ENCODE data around the gene WDFY4.

Gene WDFY4

GRCh38 chr10:48800007-48800675 is 115.5 kb downstream of the WDFY4 start:
- Mint-ChIP-seq H3K27ac (peak overlapping the region; percentile 59 to 88), H3K36me3 (ENCODE audit: insufficient read depth) (peaks cover 6% of the 10 kb centered on the region), H3K9me3 (peaks cover 6 to 8% of the 10 kb centered on the region in 2 donors), H3K27me3 (peaks cover 0 to 8% of the 10 kb centered on the region in 2 donors), H3K4me3 (peak overlapping the region; percentile 40 to 51), H3K4me1 (ENCODE audit: low read depth in 2 of 2) (peaks cover 7 to 8% of the 10 kb centered on the region in 2 donors)
- no peak for ATAC-seq (replicated peaks)
- no peak for DNase-seq

- peaks cover 6% of the 10 kb centered on the region for H3K36me3 Mint-ChIP-seq (ENCODE audit: insufficient read depth)
- H3K9me3 Mint-ChIP-seq, result peaks cover 6 to 8% of the 10 kb centered on the region in 2 donors
- H3K4me1 Mint-ChIP-seq (ENCODE audit: low read depth in 2 of 2), result peaks cover 7 to 8% of the 10 kb centered on the region in 2 donors
- peaks cover 6 to 16% of the 10 kb centered on the region in 2 donors for H3K27me3 Mint-ChIP-seq
- DNase-seq (no peak), ATAC-seq (replicated peaks) (no peak)
- peak overlapping the region in 1 of 2 donors; percentile 88 for H3K27ac Mint-ChIP-seq
- H3K4me3 Mint-ChIP-seq, result peak overlapping the region in 1 of 2 donors; percentile 51
Measured at GRCh38 chr10:48801001-48801421, 116.3 kb downstream of the WDFY4 start.

GRCh38 chr10:48802611-48803071 is 118.0 kb downstream of the WDFY4 start:
- no peak overlapping the region for H3K4me3 Mint-ChIP-seq
- peaks cover 7 to 8% of the 10 kb centered on the region in 2 donors for H3K4me1 Mint-ChIP-seq (ENCODE audit: low read depth in 2 of 2)
- H3K27me3 Mint-ChIP-seq, result peaks cover 13 to 24% of the 10 kb centered on the region in 2 donors
- peak; percentile 32 for ATAC-seq (replicated peaks)
- no peak overlapping the region for H3K27ac Mint-ChIP-seq
- DNase-seq, result no peak
- peaks cover 6 to 8% of the 10 kb centered on the region in 2 donors for H3K9me3 Mint-ChIP-seq
- peaks cover 6% of the 10 kb centered on the region for H3K36me3 Mint-ChIP-seq (ENCODE audit: insufficient read depth)

GRCh38 chr10:48803801-48804584 is 119.3 kb downstream of the WDFY4 start:
- peaks cover 7 to 8% of the 10 kb centered on the region in 2 donors for H3K4me1 Mint-ChIP-seq (ENCODE audit: low read depth in 2 of 2)
- peaks cover 5% of the 10 kb centered on the region for H3K36me3 Mint-ChIP-seq (ENCODE audit: insufficient read depth)
- H3K9me3 Mint-ChIP-seq, result peaks cover 6 to 8% of the 10 kb centered on the region in 2 donors
- DNase-seq (no peak), ATAC-seq (replicated peaks) (no peak)
- H3K27ac Mint-ChIP-seq, result no peak overlapping the region
- H3K4me3 Mint-ChIP-seq, result no peak overlapping the region
- peaks cover 13 to 24% of the 10 kb centered on the region in 2 donors for H3K27me3 Mint-ChIP-seq

GRCh38 chr10:48804740-48805182 is 120.1 kb downstream of the WDFY4 start:
- H3K9me3 Mint-ChIP-seq, result peaks cover 6 to 7% of the 10 kb centered on the region in 2 donors
- H3K27ac Mint-ChIP-seq, result no peak overlapping the region
- ATAC-seq (replicated peaks) (no peak), DNase-seq (no peak)
- H3K4me1 Mint-ChIP-seq (ENCODE audit: low read depth in 2 of 2), result peaks cover 7 to 8% of the 10 kb centered on the region in 2 donors
- H3K4me3 Mint-ChIP-seq, result no peak overlapping the region
- peaks cover 2% of the 10 kb centered on the region for H3K36me3 Mint-ChIP-seq (ENCODE audit: insufficient read depth)
- H3K27me3 Mint-ChIP-seq, result peaks cover 13 to 24% of the 10 kb centered on the region in 2 donors

- Mint-ChIP-seq H3K36me3 (ENCODE audit: insufficient read depth) (peaks cover 2% of the 10 kb centered on the region), H3K4me3 (no peak overlapping the region), H3K9me3 (peaks cover under 1% of the 10 kb centered on the region in 2 donors), H3K27me3 (peaks cover 13 to 24% of the 10 kb centered on the region in 2 donors), H3K4me1 (ENCODE audit: low read depth in 2 of 2) (peaks cover under 1 to 2% of the 10 kb centered on the region in 2 donors), H3K27ac (no peak overlapping the region)
- ATAC-seq (replicated peaks) (no peak), DNase-seq (no peak)
Measured at GRCh38 chr10:48805411-48805810, 120.7 kb downstream of the WDFY4 start.

- DNase-seq, result no peak
- Mint-ChIP-seq H3K9me3 (no peaks in the 10 kb centered on the region), H3K27me3 (peaks cover 13 to 24% of the 10 kb centered on the region in 2 donors), H3K4me1 (ENCODE audit: low read depth in 2 of 2) (no peaks in the 10 kb centered on the region), H3K36me3 (ENCODE audit: insufficient read depth) (peaks cover 2% of the 10 kb centered on the region), H3K4me3 (no peak overlapping the region), H3K27ac (no peak overlapping the region)
- ATAC-seq (replicated peaks), result no peak
Measured at GRCh38 chr10:48805848-48806247, 121.2 kb downstream of the WDFY4 start.

GRCh38 chr10:48806342-48806741 is 121.7 kb downstream of the WDFY4 start:
- no peak overlapping the region for H3K4me3 Mint-ChIP-seq
- no peak for DNase-seq

GRCh38 chr10:48807791-48808470 is 123.3 kb downstream of the WDFY4 start:
- peaks cover 2% of the 10 kb centered on the region for H3K36me3 Mint-ChIP-seq (ENCODE audit: insufficient read depth)
- H3K27me3 Mint-ChIP-seq, result peaks cover 20 to 41% of the 10 kb centered on the region in 2 donors
- H3K27ac Mint-ChIP-seq, result no peak overlapping the region
- no peak overlapping the region for H3K4me3 Mint-ChIP-seq
- H3K9me3 Mint-ChIP-seq, result no peaks in the 10 kb centered on the region
- DNase-seq (no peak), ATAC-seq (replicated peaks) (no peak)
- no peaks in the 10 kb centered on the region for H3K4me1 Mint-ChIP-seq (ENCODE audit: low read depth in 2 of 2)

More at GRCh38 chr10:48806342-48806741, 121.7 kb downstream of the WDFY4 start:
- Mint-ChIP-seq H3K9me3 (no peaks in the 10 kb centered on the region), H3K4me1 (ENCODE audit: low read depth in 2 of 2) (no peaks in the 10 kb centered on the region), H3K27ac (no peak overlapping the region), H3K36me3 (ENCODE audit: insufficient read depth) (peaks cover 2% of the 10 kb centered on the region), H3K27me3 (peaks cover 13 to 25% of the 10 kb centered on the region in 2 donors)
- no peak for ATAC-seq (replicated peaks)

GRCh38 chr10:48809261-48809660 is 124.6 kb downstream of the WDFY4 start:
- H3K27me3 Mint-ChIP-seq, result peaks cover 22 to 43% of the 10 kb centered on the region in 2 donors
- no peak overlapping the region for H3K27ac Mint-ChIP-seq
- H3K4me3 Mint-ChIP-seq, result no peak overlapping the region
- peaks cover 2% of the 10 kb centered on the region for H3K36me3 Mint-ChIP-seq (ENCODE audit: insufficient read depth)
- DNase-seq (no peak), ATAC-seq (replicated peaks) (no peak)
- H3K9me3 Mint-ChIP-seq, result no peaks in the 10 kb centered on the region
- H3K4me1 Mint-ChIP-seq (ENCODE audit: low read depth in 2 of 2), result no peaks in the 10 kb centered on the region

GRCh38 chr10:48811461-48811860 is 126.8 kb downstream of the WDFY4 start:
- H3K4me1 Mint-ChIP-seq (ENCODE audit: low read depth in 2 of 2), result no peaks in the 10 kb centered on the region
- no peak for DNase-seq
- H3K9me3 Mint-ChIP-seq, result no peaks in the 10 kb centered on the region
- ATAC-seq (replicated peaks), result no peak
- no peak overlapping the region for H3K27ac Mint-ChIP-seq
- H3K27me3 Mint-ChIP-seq, result peaks cover 22 to 24% of the 10 kb centered on the region in 2 donors
- H3K36me3 Mint-ChIP-seq (ENCODE audit: insufficient read depth), result no peaks in the 10 kb centered on the region
- no peak overlapping the region for H3K4me3 Mint-ChIP-seq

- DNase-seq, result no peak
- Mint-ChIP-seq H3K27ac (no peak overlapping the region), H3K4me3 (no peak overlapping the region), H3K9me3 (no peaks in the 10 kb centered on the region), H3K27me3 (peaks cover 21 to 25% of the 10 kb centered on the region in 2 donors), H3K36me3 (ENCODE audit: insufficient read depth) (no peaks in the 10 kb centered on the region), H3K4me1 (ENCODE audit: low read depth in 2 of 2) (no peaks in the 10 kb centered on the region)
- no peak for ATAC-seq (replicated peaks)
Measured at GRCh38 chr10:48811917-48812316, 127.2 kb downstream of the WDFY4 start.

GRCh38 chr10:48813291-48813690 is 128.6 kb downstream of the WDFY4 start:
- H3K27ac Mint-ChIP-seq, result no peak overlapping the region
- no peaks in the 10 kb centered on the region for H3K4me1 Mint-ChIP-seq (ENCODE audit: low read depth in 2 of 2)
- peaks cover 31 to 33% of the 10 kb centered on the region in 2 donors for H3K27me3 Mint-ChIP-seq
- no peaks in the 10 kb centered on the region for H3K36me3 Mint-ChIP-seq (ENCODE audit: insufficient read depth)
- DNase-seq, result no peak
- ATAC-seq (replicated peaks), result no peak
- no peaks in the 10 kb centered on the region for H3K9me3 Mint-ChIP-seq
- H3K4me3 Mint-ChIP-seq, result no peak overlapping the region

Data from effector memory CD8-positive, alpha-beta T cell (primary cell).